Adrenal gland (tissue), 5 donors: Measurements from ENCODE around the gene IPMK.

Source experiments
- CTCF ChIP-seq, 6 experiments: fragments of 450-650 bp in 4 of 6; fragments of 200-600 bp in 2 of 6; sonication (generic) in 1 of 6; IDR thresholded peaks; 1 replicate in 5 of 6; 2 replicates in 1 of 6; pipeline versions ENCODE4 v1.5.1 to v1.8.0; 2016 to 2021; ENCODE audit warnings: antibody characterized with exemption in 6 of 6, mild to moderate bottlenecking in 2 of 6, moderate library complexity in 1 of 6
- POLR2A ChIP-seq, 2 donors: fragments of 450-650 bp; IDR thresholded peaks; one replicate each; pipeline ENCODE4 v1.6.1; 2017; ENCODE audit warnings: antibody characterized with exemption in 2 of 2, mild to moderate bottlenecking in 2 of 2, moderate library complexity in 1 of 2
- donor health status: DM: no; HTN: no; CAD: no.

- TF ChIP-seq CTCF (IDR thresholded peaks at IDR 0.05) (no peak), POLR2A (IDR thresholded peaks at IDR 0.05) (no peak)
Measured at GRCh38 chr10:58268454-58268945, 806 bp upstream of the IPMK start.
